Measurements from ENCODE around the gene CFAP90. TPM values are rescaled to one million over a fixed set of nuclear protein-coding genes. Genes with fewer than 3 reads are reported as not detected.

Gene CFAP90
- total RNA-seq, 1 donor from 2014 or later = not detected

GRCh38 chr5:7868427-7868772, 17.5 kb upstream of the CFAP90 start:
- peaks cover 20% of the 10 kb centered on the region for H3K36me3 ChIP-seq

GRCh38 chr5:7867260-7867659, 16.3 kb upstream of the CFAP90 start:
- Histone ChIP-seq H3K36me3 (peaks cover 28% of the 10 kb centered on the region), H3K4me3 (no peak overlapping the region), H3K27me3 (ENCODE audit: low read depth) (no peaks in the 10 kb centered on the region), H3K9me3 (replicated peaks) (no peaks in the 10 kb centered on the region), H3K27ac (replicated peaks) (no peak overlapping the region), H3K4me1 (peaks cover 57% of the 10 kb centered on the region)
- intact Hi-C loops (cut with micrococcal nuclease) = no loop called here
- no peak for DNase-seq
- TF ChIP-seq CTCF (IDR thresholded peaks at IDR 0.05; ENCODE audit: borderline replicate concordance) = no peak

More at GRCh38 chr5:7868427-7868772, 17.5 kb upstream of the CFAP90 start:
- H3K4me3 ChIP-seq = peak overlapping the region; percentile 81
- no peaks in the 10 kb centered on the region for H3K9me3 ChIP-seq (replicated peaks)
- no peaks in the 10 kb centered on the region for H3K27me3 ChIP-seq (ENCODE audit: low read depth)
- DNase-seq = no peak
- peak overlapping the region; percentile 84 for H3K27ac ChIP-seq (replicated peaks)
- H3K4me1 ChIP-seq = peaks cover 64% of the 10 kb centered on the region
- no peak for TF ChIP-seq CTCF (IDR thresholded peaks at IDR 0.05; ENCODE audit: borderline replicate concordance)
- intact Hi-C loops (cut with micrococcal nuclease) = no loop called here

- no peak overlapping the region for H3K27ac ChIP-seq (replicated peaks)
- peaks cover 49% of the 10 kb centered on the region for H3K4me1 ChIP-seq
- DNase-seq = no peak
- peaks cover 39% of the 10 kb centered on the region for H3K36me3 ChIP-seq
- intact Hi-C loops (cut with micrococcal nuclease) = no loop called here
- no peaks in the 10 kb centered on the region for H3K9me3 ChIP-seq (replicated peaks)
- H3K27me3 ChIP-seq (ENCODE audit: low read depth) = no peaks in the 10 kb centered on the region
- no peak for TF ChIP-seq CTCF (IDR thresholded peaks at IDR 0.05; ENCODE audit: borderline replicate concordance)
- no peak overlapping the region for H3K4me3 ChIP-seq
These were observed 15.3 kb upstream of the CFAP90 start for GRCh38 chr5:7866196-7866595.

- no peak for DNase-seq
- Histone ChIP-seq H3K27me3 (ENCODE audit: low read depth) (no peaks in the 10 kb centered on the region), H3K27ac (replicated peaks) (no peak overlapping the region), H3K4me3 (no peak overlapping the region), H3K36me3 (peaks cover 47% of the 10 kb centered on the region), H3K4me1 (no peaks in the 10 kb centered on the region), H3K9me3 (replicated peaks) (no peaks in the 10 kb centered on the region)
- intact Hi-C loops (cut with micrococcal nuclease) = no loop called here
- TF ChIP-seq CTCF (IDR thresholded peaks at IDR 0.05; ENCODE audit: borderline replicate concordance) = no peak
These were observed 7.1 kb upstream of the CFAP90 start for GRCh38 chr5:7857926-7858632.

GRCh38 chr5:7857361-7857760, 6.4 kb upstream of the CFAP90 start:
- H3K36me3 ChIP-seq = peaks cover 41% of the 10 kb centered on the region
- intact Hi-C loops (cut with micrococcal nuclease) = no loop called here
- no peaks in the 10 kb centered on the region for H3K9me3 ChIP-seq (replicated peaks)
- no peaks in the 10 kb centered on the region for H3K4me1 ChIP-seq
- no peaks in the 10 kb centered on the region for H3K27me3 ChIP-seq (ENCODE audit: low read depth)
- DNase-seq = no peak
- H3K4me3 ChIP-seq = no peak overlapping the region
- no peak overlapping the region for H3K27ac ChIP-seq (replicated peaks)
- TF ChIP-seq CTCF (IDR thresholded peaks at IDR 0.05; ENCODE audit: borderline replicate concordance) = no peak

Measured in left ventricle myocardium inferior (tissue), 1 donor.